IPS-18a (cell line): Measurements from ENCODE around the gene STK36.
A peak's percentile ranks its signal among the peaks of the same experiment; 100 is the strongest.

ENCODE experiments used
- H3K27ac ChIP-seq: one replicate; pipeline ENCODE4 v1.5.1; 2013; ENCODE audit warnings: low read length
- H3K27me3 ChIP-seq: one replicate; pipeline ENCODE4 v1.6.1; 2013; ENCODE audit warnings: mild to moderate bottlenecking, low read length; ENCODE audit not compliant: control insufficient read depth, insufficient read depth
- H3K36me3 ChIP-seq: one replicate; pipeline ENCODE4 v1.6.1; 2013; ENCODE audit warnings: low read depth, low read length; ENCODE audit not compliant: control insufficient read depth
- H3K4me1 ChIP-seq: one replicate; pipeline ENCODE4 v1.6.1; 2013; ENCODE audit warnings: low read depth, low read length; ENCODE audit not compliant: control insufficient read depth
- H3K4me3 ChIP-seq: one replicate; pipeline ENCODE4 v1.5.1; 2013; ENCODE audit warnings: low read length
- H3K9ac ChIP-seq: one replicate; pipeline ENCODE4 v1.6.1; 2013; ENCODE audit warnings: mild to moderate bottlenecking, low read length, moderate library complexity
- H3K9me3 ChIP-seq: one replicate; pipeline ENCODE4 v1.6.1; 2013; ENCODE audit warnings: low read depth, low read length; ENCODE audit not compliant: control insufficient read depth

STK36 gene

GRCh38 chr2:218708086-218708485, 36.2 kb downstream of the STK36 start:
- Histone ChIP-seq H3K4me3 (no peak overlapping the region), H3K27me3 (no peaks in the 10 kb centered on the region), H3K9ac (no peak overlapping the region), H3K4me1 (peaks cover 8% of the 10 kb centered on the region), H3K9me3 (no peaks in the 10 kb centered on the region), H3K27ac (no peak overlapping the region), H3K36me3 (no peaks in the 10 kb centered on the region)

GRCh38 chr2:218709908-218710307, 38.0 kb downstream of the STK36 start:
- no peaks in the 10 kb centered on the region for H3K27me3 ChIP-seq
- H3K4me1 ChIP-seq, result peaks cover 8% of the 10 kb centered on the region
- no peak overlapping the region for H3K9ac ChIP-seq
- no peak overlapping the region for H3K4me3 ChIP-seq
- H3K9me3 ChIP-seq, result no peaks in the 10 kb centered on the region
- no peak overlapping the region for H3K27ac ChIP-seq
- H3K36me3 ChIP-seq, result no peaks in the 10 kb centered on the region

GRCh38 chr2:218710334-218710686, 38.4 kb downstream of the STK36 start:
- Histone ChIP-seq H3K4me3 (peak overlapping the region; percentile 34), H3K9ac (peak overlapping the region; percentile 74), H3K27ac (no peak overlapping the region)

GRCh38 chr2:218710687-218711549, 39.0 kb downstream of the STK36 start, which contains the start of gene TTLL4:
Gene TTLL4 (plus strand): TSS chr2:218710835. CDS start chr2:218737677, 26,842 bp downstream.
- H3K9ac ChIP-seq, result peak within 1 kb of the TSS; percentile 74
- no peaks in the 10 kb centered on the region for H3K27me3 ChIP-seq
- H3K4me3 ChIP-seq, result peak within 1 kb of the TSS; percentile 81
- no peak within 1 kb of the TSS for H3K27ac ChIP-seq
- H3K4me1 ChIP-seq, result peaks cover 8% of the 10 kb centered on the region
- H3K9me3 ChIP-seq, result no peaks in the 10 kb centered on the region
- H3K36me3 ChIP-seq, result peaks cover 2% of the 10 kb centered on the region

More at GRCh38 chr2:218710334-218710686, 38.4 kb downstream of the STK36 start:
- Histone ChIP-seq H3K9me3 (no peaks in the 10 kb centered on the region), H3K27me3 (no peaks in the 10 kb centered on the region), H3K36me3 (no peaks in the 10 kb centered on the region), H3K4me1 (peaks cover 8% of the 10 kb centered on the region)

GRCh38 chr2:218711550-218711929, 39.7 kb downstream of the STK36 start:
- Histone ChIP-seq H3K27ac (no peak overlapping the region), H3K4me3 (peak overlapping the region; percentile 81), H3K27me3 (no peaks in the 10 kb centered on the region), H3K9me3 (no peaks in the 10 kb centered on the region), H3K36me3 (peaks cover 6% of the 10 kb centered on the region), H3K9ac (peak overlapping the region; percentile 74), H3K4me1 (peaks cover 8% of the 10 kb centered on the region)

GRCh38 chr2:218713922-218714321, 42.0 kb downstream of the STK36 start:
- H3K9ac ChIP-seq, result no peak overlapping the region

GRCh38 chr2:218716070-218716469, 44.2 kb downstream of the STK36 start:
- no peaks in the 10 kb centered on the region for H3K9me3 ChIP-seq
- H3K36me3 ChIP-seq, result peaks cover 6% of the 10 kb centered on the region
- peaks cover 17% of the 10 kb centered on the region for H3K4me1 ChIP-seq
- no peak overlapping the region for H3K4me3 ChIP-seq
- no peak overlapping the region for H3K27ac ChIP-seq
- no peak overlapping the region for H3K9ac ChIP-seq
- H3K27me3 ChIP-seq, result no peaks in the 10 kb centered on the region

More at GRCh38 chr2:218713922-218714321, 42.0 kb downstream of the STK36 start:
- Histone ChIP-seq H3K27ac (no peak overlapping the region), H3K4me3 (no peak overlapping the region), H3K4me1 (peaks cover 8% of the 10 kb centered on the region), H3K36me3 (peaks cover 6% of the 10 kb centered on the region), H3K27me3 (no peaks in the 10 kb centered on the region), H3K9me3 (no peaks in the 10 kb centered on the region)

- Histone ChIP-seq H3K27me3 (no peaks in the 10 kb centered on the region), H3K9ac (no peak overlapping the region), H3K4me1 (peaks cover 13% of the 10 kb centered on the region)
These were observed 45.4 kb downstream of the STK36 start for GRCh38 chr2:218717262-218717661.

GRCh38 chr2:218718058-218718457, 46.2 kb downstream of the STK36 start:
- H3K4me3 ChIP-seq, result no peak overlapping the region
- no peak overlapping the region for H3K27ac ChIP-seq

More at GRCh38 chr2:218717262-218717661, 45.4 kb downstream of the STK36 start:
- H3K27ac ChIP-seq, result no peak overlapping the region
- no peak overlapping the region for H3K4me3 ChIP-seq
- no peaks in the 10 kb centered on the region for H3K9me3 ChIP-seq
- peaks cover 6% of the 10 kb centered on the region for H3K36me3 ChIP-seq

GRCh38 chr2:218719457-218719856, 47.6 kb downstream of the STK36 start:
- H3K27ac ChIP-seq, result no peak overlapping the region
- peaks cover 22% of the 10 kb centered on the region for H3K4me1 ChIP-seq
- H3K9me3 ChIP-seq, result no peaks in the 10 kb centered on the region
- H3K4me3 ChIP-seq, result no peak overlapping the region
- H3K36me3 ChIP-seq, result peaks cover 6% of the 10 kb centered on the region
- H3K9ac ChIP-seq, result no peak overlapping the region
- H3K27me3 ChIP-seq, result no peaks in the 10 kb centered on the region

More at GRCh38 chr2:218718058-218718457, 46.2 kb downstream of the STK36 start:
- Histone ChIP-seq H3K4me1 (peaks cover 20% of the 10 kb centered on the region), H3K27me3 (no peaks in the 10 kb centered on the region), H3K36me3 (peaks cover 6% of the 10 kb centered on the region), H3K9me3 (no peaks in the 10 kb centered on the region), H3K9ac (no peak overlapping the region)

GRCh38 chr2:218720048-218721041, 48.5 kb downstream of the STK36 start:
- H3K9me3 ChIP-seq, result no peaks in the 10 kb centered on the region
- H3K9ac ChIP-seq, result no peak overlapping the region
- H3K27me3 ChIP-seq, result no peaks in the 10 kb centered on the region
- no peak overlapping the region for H3K4me3 ChIP-seq
- no peak overlapping the region for H3K27ac ChIP-seq
- H3K4me1 ChIP-seq, result peaks cover 22% of the 10 kb centered on the region
- peaks cover 6% of the 10 kb centered on the region for H3K36me3 ChIP-seq
